ENCODE data around the gene NLRP9.
"Not testable (repeated sequence)": the region's sequence is repeated elsewhere in the genome, so short reads cannot be mapped to it uniquely, and the experiment has no call there.

NLRP9 gene

DNA sequence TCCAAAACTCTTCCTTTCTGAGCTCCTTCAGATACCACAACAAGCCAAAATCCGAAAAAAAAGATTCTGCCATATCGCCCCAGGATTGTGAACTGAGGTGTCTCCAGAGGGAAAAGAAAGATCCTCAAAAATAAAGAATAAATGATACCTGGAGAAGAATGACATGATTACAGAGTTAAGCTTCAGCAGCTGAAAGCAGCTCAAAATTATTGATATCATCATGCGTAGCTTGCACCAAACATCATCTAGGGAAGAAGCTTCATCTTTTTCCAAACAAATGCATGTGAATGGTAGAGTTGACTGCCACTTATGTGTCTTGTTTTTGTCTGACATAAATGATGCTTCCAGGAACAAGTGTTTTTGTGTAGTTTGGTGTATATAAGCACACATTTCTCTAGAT, at the start of gene NLRP9:
Gene NLRP9 (minus strand): TSS at position 101 of the 400 bp plus-strand sequence. CDS start 28 bp downstream, at position 73.
- DNase-seq (ENCODE audit: low read depth) = no peak

DNA sequence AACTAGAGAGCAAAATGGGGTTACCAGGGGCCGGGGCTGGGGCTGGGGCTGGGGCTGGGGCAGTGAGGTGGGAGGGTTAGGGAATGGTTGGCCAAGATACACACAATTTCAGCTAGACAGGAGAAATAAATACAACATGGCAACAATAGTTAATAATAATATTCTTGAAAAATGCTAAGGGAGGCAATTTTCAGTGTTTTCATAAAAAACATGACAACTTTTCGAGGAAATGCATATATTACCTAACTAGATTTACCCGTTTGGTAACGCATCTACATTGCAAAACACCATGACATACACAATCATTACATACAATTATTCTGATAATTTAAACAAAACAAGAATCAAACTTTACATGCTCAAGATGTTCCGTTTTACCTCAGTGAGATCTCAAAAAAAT, 42.9 kb upstream of the NLRP9 start:
- no peak for DNase-seq (ENCODE audit: low read depth)

DNA sequence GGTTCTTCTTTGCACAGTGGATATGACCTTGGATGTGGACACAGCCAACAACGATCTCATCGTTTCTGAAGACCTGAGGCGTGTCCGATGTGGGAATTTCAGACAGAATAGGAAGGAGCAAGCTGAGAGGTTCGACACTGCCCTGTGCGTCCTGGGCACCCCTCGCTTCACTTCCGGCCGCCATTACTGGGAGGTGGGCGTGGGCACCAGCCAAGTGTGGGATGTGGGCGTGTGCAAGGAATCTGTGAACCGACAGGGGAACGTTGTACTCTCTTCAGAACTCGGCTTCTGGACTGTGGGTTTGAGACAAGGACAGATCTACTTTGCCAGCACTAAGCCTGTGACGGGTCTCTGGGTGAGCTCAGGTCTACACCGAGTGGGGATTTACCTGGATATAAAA, 40.1 kb upstream of the NLRP9 start:
- no peak for DNase-seq (ENCODE audit: low read depth)

DNA sequence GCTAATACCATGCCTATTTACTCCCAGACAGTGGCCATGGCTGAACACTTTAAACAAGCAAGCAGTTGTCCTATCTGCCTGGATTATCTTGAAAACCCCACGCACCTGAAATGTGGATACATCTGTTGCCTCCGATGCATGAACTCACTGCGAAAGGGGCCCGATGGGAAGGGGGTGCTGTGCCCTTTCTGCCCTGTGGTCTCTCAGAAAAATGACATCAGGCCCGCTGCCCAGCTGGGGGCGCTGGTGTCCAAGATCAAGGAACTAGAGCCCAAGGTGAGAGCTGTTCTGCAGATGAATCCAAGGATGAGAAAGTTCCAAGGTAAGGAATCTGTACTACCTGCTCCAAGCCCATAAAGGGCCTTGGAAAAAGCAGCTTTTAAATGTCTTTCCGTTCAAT, 39.3 kb upstream of the NLRP9 start:
- DNase-seq (ENCODE audit: low read depth) = no peak

DNA sequence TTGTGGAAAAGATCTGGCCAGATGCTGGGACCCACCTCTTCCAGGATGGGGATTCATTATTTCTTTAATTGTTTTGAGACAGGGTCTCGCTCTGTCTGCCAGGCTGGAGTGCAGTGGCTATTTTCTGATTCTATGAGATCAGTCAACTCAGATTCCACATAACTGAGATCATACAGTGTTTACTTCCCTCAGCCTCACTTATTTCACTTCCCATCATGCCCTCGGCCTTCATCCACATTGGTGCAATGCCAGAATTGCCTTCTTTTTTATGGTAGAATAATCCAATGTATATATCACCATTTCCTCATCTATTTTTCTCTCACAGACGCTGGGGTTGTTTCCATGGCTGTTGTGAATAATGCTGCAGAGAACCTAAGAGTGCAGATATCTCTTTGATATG, 31.4 kb upstream of the NLRP9 start:
- DNase-seq (ENCODE audit: low read depth) = not testable (repeated sequence)

DNA sequence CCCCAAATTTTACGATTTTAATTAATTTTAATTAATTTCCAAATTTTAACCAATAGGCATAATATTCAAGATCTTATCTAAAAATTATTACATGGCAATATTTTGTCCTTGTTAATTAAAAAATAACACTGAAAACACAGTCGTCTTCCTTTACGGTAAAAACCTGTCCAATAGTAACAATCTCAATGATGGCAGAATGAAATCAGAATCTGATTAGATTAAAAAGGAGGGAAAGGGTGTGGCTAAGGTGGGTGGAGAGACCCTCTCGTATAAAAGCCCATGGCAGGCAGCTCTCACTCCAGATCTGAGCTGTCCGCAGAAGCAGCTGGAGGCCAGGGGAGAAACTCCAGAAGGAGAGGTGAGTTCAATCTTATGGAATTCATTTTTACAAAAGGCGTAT, 30.6 kb upstream of the NLRP9 start, which contains the start of gene RFPL4AL1:
Gene RFPL4AL1 (plus strand): TSS at position 301 of the 400 bp plus-strand sequence. CDS start 2,687 bp downstream, outside the sequence.
- DNase-seq (ENCODE audit: low read depth) = not testable (repeated sequence)

DNA sequence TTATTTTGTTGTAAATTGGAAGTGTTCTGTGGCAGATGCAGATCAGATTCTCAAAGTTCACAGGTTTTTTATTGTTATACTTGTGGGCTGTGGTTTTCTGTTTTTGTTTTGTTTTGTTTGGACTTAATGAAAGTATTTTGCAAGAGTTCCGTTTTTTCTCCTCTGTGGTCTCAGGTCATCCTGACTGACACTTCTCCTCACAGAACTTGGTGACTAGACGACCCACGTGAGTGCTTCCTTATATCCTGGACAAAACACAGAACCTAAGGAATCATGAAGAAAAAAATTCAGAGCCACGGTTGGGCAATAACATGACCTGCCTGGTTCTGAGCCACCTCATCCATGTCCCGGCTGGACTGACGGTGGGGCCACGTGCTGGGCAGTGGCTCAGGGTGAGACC, 28.3 kb upstream of the NLRP9 start:
- DNase-seq (ENCODE audit: low read depth) = no peak

DNA sequence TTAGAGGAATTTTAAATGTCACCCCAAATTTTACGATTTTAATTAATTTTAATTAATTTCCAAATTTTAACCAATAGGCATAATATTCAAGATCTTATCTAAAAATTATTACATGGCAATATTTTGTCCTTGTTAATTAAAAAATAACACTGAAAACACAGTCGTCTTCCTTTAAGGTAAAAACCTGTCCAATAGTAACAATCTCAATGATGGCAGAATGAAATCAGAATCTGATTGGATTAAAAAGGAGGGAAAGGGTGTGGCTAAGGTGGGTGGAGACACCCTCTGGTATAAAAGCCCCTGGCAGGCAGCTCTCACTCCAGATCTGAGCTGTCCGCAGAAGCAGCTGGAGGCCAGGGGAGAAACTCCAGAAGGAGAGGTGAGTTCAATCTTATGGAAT, 20.6 kb upstream of the NLRP9 start, which contains the start of gene RFPL4A:
Gene RFPL4A (plus strand): TSS at position 301 of the 400 bp plus-strand sequence. CDS start 2,704 bp downstream, outside the sequence.
- DNase-seq (ENCODE audit: low read depth) = not testable (repeated sequence)

DNA sequence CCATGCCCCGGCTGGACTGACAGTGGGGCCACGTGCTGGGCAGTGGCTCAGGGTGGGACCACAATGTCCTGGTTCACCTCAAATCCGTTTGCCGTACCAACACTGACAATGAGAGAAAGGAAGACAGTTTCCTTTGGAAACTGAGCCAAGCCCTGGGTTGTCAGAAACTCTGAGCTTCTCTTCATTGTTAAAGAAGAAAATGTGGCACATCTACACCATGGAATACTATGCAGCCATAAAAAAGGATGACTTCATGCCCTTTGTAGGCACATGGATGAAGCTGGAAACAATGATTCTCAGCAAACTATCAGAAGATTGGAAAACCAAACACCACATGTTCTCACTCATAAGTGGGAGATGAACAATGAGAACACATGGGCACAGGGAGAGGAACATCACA, 18.6 kb upstream of the NLRP9 start:
- not testable (repeated sequence) for DNase-seq (ENCODE audit: low read depth)

DNA sequence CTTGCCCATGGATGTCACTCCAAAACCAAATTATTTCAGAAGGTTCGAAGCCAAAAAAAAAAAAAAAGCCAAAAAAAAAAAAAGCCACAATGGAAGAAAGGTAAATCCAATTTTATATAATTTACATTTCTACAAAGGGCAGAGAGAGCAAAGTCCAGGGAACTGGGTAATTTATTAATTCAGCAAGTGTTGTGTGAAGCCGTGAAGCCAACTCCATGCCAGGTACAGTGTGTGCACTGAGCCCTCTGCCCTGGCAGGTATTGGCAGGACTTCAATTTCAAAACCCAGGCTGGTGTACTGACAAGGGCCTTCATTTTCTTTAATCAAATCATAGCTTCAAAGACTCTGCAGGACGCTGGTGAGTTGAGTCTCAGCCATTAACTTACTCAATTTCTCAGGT, 15.2 kb upstream of the NLRP9 start:
- no peak for DNase-seq (ENCODE audit: low read depth)

DNA sequence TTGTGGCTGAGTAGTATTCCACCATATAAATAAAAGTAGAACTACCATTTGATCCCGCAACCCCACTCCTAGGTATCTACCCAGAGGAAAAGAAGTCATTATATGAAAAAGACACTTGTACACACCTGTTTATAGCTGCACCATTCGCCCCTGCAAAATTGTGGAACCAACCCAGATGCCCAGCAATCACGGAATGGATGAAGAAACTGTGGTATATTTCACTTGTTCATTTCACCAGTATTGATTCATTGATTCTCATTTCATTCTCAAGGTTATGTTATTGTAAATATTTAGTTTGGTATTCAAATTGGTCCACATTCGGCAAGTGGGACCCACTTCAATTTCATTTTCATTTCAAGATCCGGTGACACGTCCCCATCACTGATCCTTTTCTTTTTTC, 12.5 kb upstream of the NLRP9 start:
- DNase-seq (ENCODE audit: low read depth) = no peak

DNA sequence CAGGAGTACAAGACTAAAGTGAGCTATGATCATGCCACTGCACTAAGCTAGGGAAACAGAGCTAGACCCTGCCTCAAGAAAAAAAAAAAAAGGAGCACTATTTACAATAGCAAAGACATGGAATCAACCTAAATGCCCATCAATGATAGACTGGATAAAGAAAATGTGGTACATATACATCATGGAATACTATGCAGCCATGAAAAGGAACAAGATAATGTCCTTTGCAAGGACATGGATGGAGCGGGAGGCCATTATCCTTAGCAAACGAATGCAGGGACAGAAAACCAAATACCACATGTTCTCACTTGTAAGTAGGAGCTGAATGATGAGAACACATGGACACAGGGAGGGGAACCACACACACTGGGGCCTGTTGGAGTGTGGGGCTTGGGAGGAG, 7.8 kb downstream of the NLRP9 start:
- not testable (repeated sequence) for DNase-seq (ENCODE audit: low read depth)

DNA sequence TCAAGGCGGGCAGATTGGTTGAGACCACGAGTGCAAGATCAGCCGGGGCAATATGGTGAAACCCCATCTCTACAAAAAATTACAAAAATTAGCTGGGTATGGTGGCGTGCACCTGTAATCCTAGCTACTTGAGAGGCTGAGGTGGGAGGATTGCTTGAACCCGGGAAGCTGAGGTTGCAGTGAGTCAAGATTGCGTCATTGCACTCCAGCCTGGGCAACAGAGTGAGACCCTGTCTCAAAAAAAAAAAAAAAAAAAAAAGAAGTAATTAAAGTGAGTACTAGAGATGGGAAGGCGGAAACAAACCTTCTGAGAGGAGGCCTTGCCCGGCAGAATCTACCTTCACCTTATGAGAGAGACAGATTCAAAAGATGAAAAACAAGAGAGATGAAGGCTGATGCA, 14.7 kb downstream of the NLRP9 start:
- DNase-seq (ENCODE audit: low read depth) = no peak

DNA sequence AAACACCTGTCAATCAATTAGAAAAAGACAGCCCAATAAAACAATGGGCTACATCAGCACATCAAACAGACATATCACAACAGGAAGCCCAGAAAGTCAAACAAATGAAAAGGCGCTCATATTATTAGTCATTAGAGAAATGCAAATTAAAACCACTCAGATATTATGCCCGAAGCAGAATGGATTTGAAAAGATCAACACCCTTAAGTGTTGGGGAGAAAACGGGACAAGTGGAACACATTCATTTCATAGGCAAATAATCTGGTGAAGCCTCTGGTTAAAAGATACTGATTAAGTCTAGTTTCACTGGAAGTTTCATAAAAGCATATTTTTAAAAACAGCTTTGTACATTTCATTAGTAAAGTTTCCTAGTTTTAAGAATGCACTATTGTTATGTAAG, 17.4 kb downstream of the NLRP9 start:
- DNase-seq (ENCODE audit: low read depth) = no peak

DNA sequence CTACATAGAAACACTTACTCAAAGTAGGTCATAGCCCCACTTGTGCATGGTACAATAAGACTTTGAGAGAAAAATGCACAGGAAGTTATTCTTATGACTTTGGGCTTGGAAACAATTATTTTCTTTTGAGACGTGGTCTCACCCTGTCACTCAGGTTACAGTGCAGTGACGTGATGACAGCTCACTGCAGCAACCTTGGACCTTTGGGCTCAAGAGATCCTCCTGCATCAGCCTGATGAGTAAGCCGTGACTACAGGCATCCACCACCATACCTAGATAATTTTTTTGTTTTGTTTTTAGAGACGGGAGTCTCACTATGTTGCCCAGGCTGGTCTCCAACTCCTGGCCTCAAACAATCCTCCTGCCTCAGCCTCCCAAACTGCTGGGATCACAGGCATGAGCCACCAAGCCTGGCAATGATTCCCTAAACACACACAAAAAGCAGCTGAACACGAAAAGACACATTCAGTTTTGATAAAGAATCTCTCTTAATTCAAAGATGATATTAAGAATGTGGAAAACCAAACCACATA, 17.9 kb downstream of the NLRP9 start:
- DNase-seq (ENCODE audit: low read depth) = no peak

DNA sequence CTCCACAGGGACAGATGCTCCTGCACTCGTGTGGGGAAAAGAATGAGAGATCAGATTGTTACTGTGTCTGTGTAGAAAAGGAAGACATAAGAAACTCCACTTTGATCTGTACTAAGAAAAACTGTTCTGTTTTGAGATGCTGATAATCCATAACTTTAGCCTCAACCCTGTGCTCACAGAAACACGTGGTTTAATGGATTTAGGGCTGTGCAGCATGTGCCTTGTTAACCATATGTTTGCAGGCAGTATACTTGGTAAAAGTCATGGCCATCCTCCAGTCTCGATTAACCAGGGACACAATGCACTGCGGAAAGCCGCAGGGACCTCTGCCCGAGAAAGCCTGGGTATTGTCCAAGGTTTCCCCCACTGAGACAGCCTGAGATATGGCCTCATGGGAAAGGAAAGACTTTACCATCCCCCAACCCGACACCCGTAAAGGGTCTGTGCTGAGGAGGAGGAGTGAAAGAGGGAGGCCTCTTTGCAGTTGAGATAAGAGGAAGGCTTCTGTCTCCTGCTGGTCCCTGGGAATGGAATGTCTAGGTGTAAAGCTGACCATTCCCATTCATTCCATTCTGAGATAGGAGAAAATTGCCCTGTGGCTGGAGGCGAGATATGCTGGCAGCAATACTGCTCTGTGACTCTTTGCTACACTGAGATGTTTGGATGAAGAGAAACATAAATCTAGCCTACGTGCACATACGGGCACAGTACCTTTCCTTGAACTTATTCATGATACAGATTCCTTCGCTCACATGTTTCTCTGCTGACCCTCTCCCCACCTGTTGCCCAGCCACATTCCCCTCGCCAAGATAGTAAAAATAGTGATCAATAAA, 20.1 kb downstream of the NLRP9 start:
- DNase-seq (ENCODE audit: low read depth) = not testable (repeated sequence)

DNA sequence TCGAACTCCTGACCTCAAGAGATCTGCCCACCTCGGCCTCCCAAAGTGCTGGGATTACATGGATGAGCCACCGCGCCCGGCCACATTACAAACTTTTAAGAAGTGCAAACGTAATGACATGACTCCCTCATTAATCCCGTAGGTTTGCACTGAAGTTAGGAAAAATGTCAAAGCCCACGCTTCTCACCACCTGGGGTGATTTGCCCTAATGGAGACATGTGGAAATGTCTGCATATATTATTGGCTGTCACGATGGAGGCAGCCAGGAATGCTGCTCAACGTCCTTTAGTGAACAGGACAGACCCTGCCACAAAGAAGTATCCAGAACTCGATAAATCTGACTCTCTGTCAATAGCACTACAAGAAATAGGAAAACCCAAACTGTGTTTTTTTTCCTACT, 21.0 kb downstream of the NLRP9 start:
- DNase-seq (ENCODE audit: low read depth) = no peak

DNA sequence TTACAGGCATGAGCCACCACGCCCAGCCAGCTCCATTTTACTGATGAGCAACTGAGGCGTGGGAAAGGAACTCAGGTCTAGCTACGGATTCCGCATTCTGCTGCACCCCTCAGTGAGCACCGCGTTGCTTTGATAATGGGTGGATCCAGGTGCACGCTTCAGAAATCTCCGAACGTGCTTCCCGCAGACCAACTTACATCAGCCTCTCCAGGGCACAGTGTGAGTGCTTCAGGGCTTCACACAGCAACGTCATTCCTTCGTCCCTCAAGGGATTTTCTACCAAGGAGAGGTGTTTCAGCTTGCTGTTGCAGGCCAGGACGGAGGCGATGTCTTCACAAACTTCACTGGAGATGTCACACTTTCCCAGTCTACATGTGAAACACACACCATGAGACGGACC, 21.7 kb downstream of the NLRP9 start:
- no peak for DNase-seq (ENCODE audit: low read depth)

DNA sequence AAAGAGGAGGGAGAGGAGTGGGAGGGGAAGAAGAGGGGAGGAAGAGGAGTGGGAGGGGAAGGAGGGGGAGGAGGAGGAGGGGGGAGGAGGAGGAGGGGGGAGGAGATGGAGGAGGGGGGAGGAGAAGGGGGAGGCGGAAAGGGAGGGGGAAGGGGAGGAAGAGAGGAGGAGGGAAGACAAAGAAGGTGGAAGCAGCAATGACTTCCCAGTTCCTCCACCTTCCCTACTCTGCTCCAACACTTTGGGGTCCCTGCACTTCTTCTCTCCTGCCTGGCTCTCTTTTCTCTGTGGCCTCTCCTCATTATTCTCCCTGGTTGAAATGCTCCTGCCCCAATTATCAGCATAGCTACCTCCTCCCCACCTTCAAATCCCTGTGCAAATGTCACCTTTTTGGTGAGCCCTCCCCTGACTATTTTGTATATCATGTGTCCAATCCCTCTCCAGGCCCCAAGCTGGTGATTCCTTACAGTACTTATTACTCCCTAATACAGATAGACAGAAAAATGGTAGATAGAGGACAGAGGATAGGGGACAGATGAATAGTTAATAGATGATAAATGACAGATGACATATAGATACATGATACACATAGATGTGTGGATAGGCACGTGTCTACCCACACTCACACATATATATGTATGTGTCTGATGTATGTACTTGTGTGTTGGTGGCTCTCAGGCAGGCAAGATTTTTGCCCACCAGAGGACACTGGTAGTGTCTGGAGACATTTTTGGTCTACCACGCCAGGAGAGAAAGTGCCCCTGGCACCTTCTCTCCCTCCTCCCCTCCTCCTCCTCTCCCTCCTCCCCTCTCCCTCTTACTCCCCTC, 25.2 kb downstream of the NLRP9 start:
- no peak for DNase-seq (ENCODE audit: low read depth)

DNA sequence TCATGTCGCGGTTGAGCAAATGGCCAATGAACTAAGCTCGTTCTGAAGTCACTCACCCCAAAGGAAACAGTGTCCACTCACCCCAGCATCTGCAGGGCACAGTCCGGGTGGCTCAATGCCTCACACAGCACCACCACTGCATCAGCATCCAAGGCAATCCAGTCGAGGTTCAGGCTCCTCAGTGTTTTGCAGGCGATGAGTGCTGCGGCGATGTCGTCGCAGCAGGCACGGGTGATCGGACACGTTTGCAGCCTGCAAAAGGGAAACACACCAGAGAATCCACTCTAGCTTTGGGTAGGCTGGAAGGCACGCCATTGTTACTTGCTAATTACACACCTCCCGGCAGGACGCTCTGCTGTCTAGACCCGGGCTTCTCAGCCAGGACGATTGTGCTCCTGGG, 26.5 kb downstream of the NLRP9 start:
- DNase-seq (ENCODE audit: low read depth) = no peak

DNA sequence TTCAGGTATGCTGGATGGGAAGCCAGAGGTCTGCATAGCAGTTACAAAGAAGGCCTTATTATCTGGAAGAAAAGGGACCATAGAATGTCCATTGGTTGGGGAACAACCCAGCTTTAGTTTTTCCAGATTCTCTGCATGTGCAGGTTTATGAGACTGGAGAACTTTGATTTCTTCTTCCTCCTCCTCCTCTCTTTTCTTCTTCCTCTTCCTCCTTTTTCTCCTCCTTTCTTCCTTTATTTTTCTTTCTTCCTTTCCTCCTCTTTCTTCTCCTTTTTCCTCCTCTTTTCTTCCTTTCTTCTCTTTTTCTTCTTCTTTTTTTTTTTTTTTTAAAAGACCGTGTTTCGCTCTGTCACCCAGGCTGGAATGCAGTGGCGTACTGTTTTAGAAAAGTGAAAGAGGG, 32.2 kb downstream of the NLRP9 start:
- DNase-seq (ENCODE audit: low read depth) = no peak

DNA sequence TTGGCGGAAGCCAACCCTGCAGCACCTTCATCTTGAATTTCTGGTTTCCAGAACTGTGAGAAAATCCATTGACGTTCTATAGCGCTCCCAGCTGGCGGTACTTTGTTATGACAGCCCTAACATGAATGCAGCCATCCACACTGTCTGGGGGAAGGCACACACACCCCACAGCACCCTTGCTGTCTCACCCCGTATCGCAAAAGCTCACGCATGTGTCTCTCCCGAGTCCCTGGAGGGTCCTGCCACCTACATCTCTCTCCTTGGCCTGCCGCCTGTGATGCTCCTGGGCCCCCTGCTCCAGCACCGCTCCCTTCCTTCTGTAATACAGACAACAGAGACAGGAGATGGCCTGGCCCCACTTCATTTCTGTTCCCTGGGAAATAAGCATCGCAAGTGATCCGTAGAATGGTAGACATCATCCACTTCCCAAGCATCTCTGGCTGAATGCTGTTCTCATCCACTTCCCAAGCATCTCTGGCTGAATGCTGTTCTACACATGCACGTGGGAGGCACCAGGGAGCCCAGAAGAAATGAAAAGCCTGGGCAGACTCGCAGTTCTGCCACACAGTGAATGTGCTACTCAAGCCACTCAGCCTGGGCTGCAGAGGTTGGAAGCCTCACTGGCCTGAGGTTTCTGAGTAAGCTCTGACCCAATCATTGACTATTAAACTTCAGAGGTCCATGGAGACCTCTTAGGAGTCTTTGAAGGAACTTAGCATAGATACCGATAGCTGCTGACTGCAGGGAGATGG, 33.5 kb downstream of the NLRP9 start:
- DNase-seq (ENCODE audit: low read depth) = no peak

Measured in stimulated activated CD8-positive, alpha-beta memory T cell treated with anti-CD3 and anti-CD28 coated beads, Interleukin-12 subunit alpha, Interleukin-12 subunit beta, amount 100 ng/mL, for 1 hour (primary cell).